HCT116 (cell line): ENCODE data around the gene DOCK4. TPM values are rescaled to one million over a fixed set of nuclear protein-coding genes. Genes with fewer than 3 reads are reported as not detected.

Source experiments
- ATAC-seq: fragments of 200-7000 bp; cut with Tn5 transposase; 2 replicates; pipeline ENCODE4 v1.9.1; 2020; ENCODE audit warnings: mild to moderate bottlenecking, moderate library complexity
- BruUV-seq: library from RNA; stranded (reverse); fragments of 400-500 nt; replicated peaks from 2 replicates; lab custom pipeline; 2021; lab: Mats Ljungman, UMichigan
- CTCF ChIA-PET: fragments of 300-600 bp; sonication (Branson Sonifier 250); formaldehyde crosslinking; loops from one replicate; lab custom pipeline; 2021; ENCODE audit warnings: antibody characterized with exemption; lab: Charles Lee
- POLR2A ChIA-PET: fragments of 300-600, 350-600 bp; sonication (Branson Sonifier 250); formaldehyde crosslinking; loops from one replicate; lab custom pipeline; 2021; ENCODE audit warnings: antibody characterized with exemption; lab: Charles Lee
- RAD21 ChIA-PET, 2 experiments: fragments of 300-600 bp; sonication (Branson Sonifier 250); formaldehyde crosslinking; loops; one replicate each; lab custom pipeline; 2023; ENCODE audit warnings: low total read pairs in 2 of 2; ENCODE audit not compliant: uncharacterized antibody in 2 of 2, unreplicated experiment in 2 of 2, low non-redundant PET in 1 of 2; lab: Charles Lee
- DNase-seq: peaks from one replicate; pipeline ENCODE4 v3.0.0-alpha.2; 2010; ENCODE audit warnings: low read depth, low spot score
- H2AFZ ChIP-seq: fragments of 200-600 bp; shearing (Covaris generic), sonication (generic); 2 replicates; pipeline ENCODE4 v1.6.1; 2017; ENCODE audit warnings: low read depth, mixed run types, mixed read lengths, antibody characterized with exemption, low read length; ENCODE audit not compliant: poor library complexity, severe bottlenecking
- H3K27ac ChIP-seq: 2 replicates; pipeline ENCODE4 v1.5.1; 2012; ENCODE audit warnings: low read depth, low read length
- H3K27me3 ChIP-seq: fragments of 200-600 bp; sonication (generic); 2 replicates; pipeline ENCODE4 v1.6.1; 2016; ENCODE audit warnings: mixed run types, low read length, mixed read lengths; ENCODE audit not compliant: insufficient read depth
- H3K36me3 ChIP-seq, 2 experiments: fragments of 200-500 bp in 1 of 2; fragments of 200-600 bp in 1 of 2; sonication (Bioruptor generic) in 1 of 2; sonication (generic) in 1 of 2; 2 replicates each; pipeline versions ENCODE4 v1.5.1 to v1.6.1; 2014 to 2016; ENCODE audit warnings: low read length in 2 of 2, inconsistent platforms in 1 of 2, mixed read lengths in 1 of 2, mixed run types in 1 of 2; ENCODE audit not compliant: insufficient read depth in 2 of 2, control insufficient read depth in 1 of 2
- H3K4me1 ChIP-seq, 2 experiments: fragments of 200-600 bp in 1 of 2; sonication (generic) in 1 of 2; 2 replicates each; pipeline versions ENCODE4 v1.5.1 to v1.6.1; 2012 to 2017; ENCODE audit warnings: low read length in 2 of 2, inconsistent platforms in 1 of 2, mild to moderate bottlenecking in 1 of 2, mixed read lengths in 1 of 2, mixed run types in 1 of 2, moderate library complexity in 1 of 2; ENCODE audit not compliant: insufficient read depth in 2 of 2, control insufficient read depth in 1 of 2
- H3K4me2 ChIP-seq: fragments of 200-600 bp; sonication (generic); 2 replicates; pipeline ENCODE4 v1.6.1; 2017; ENCODE audit warnings: mixed run types, low read length, mixed read lengths
- H3K4me3 ChIP-seq, 2 experiments: fragments of 200-600 bp in 1 of 2; sonication (generic) in 1 of 2; replicated peaks in 1 of 2; 2 replicates each; pipeline ENCODE4 v1.5.1; 2011 to 2016; ENCODE audit warnings: low read length in 2 of 2, control low read depth in 1 of 2, low read depth in 1 of 2, mild to moderate bottlenecking in 1 of 2, mixed read lengths in 1 of 2, mixed run types in 1 of 2
- H3K79me2 ChIP-seq: fragments of 200-600 bp; sonication (generic); 2 replicates; pipeline ENCODE4 v1.6.1; 2017; ENCODE audit warnings: mild to moderate bottlenecking, mixed run types, low read length, moderate library complexity, mixed read lengths; ENCODE audit not compliant: insufficient read depth
- H3K9ac ChIP-seq: fragments of 200-600 bp; sonication (generic); 2 replicates; pipeline ENCODE4 v1.6.1; 2016; ENCODE audit warnings: low read length, mixed read lengths
- H3K9me2 ChIP-seq: fragments of 200-600 bp; sonication (generic), shearing (Covaris generic); 2 replicates; pipeline ENCODE4 v1.6.1; 2017; ENCODE audit warnings: mixed run types, mild to moderate bottlenecking, moderate library complexity; ENCODE audit not compliant: insufficient read depth
- H3K9me3 ChIP-seq, 2 experiments: fragments of 200-500 bp in 1 of 2; fragments of 200-600 bp in 1 of 2; sonication (Bioruptor generic) in 1 of 2; sonication (generic) in 1 of 2; 2 replicates each; pipeline ENCODE4 v1.6.1; 2014 to 2017; ENCODE audit warnings: low read length in 2 of 2, mixed read lengths in 2 of 2, inconsistent platforms in 1 of 2, low read depth in 1 of 2, mild to moderate bottlenecking in 1 of 2, mixed run types in 1 of 2, moderate library complexity in 1 of 2; ENCODE audit not compliant: control insufficient read depth in 1 of 2, insufficient read depth in 1 of 2
- H4K20me1 ChIP-seq: fragments of 200-600 bp; sonication (generic), shearing (Covaris generic); 2 replicates; pipeline ENCODE4 v1.6.1; 2017; ENCODE audit warnings: mixed run types, mild to moderate bottlenecking, moderate library complexity; ENCODE audit not compliant: insufficient read depth
- ATF3 ChIP-seq: IDR thresholded peaks from 2 replicates; pipeline ENCODE4 v1.6.1; 2012
- CBX3 ChIP-seq: IDR thresholded peaks from 2 replicates; pipeline ENCODE4 v1.6.1; 2012; ENCODE audit warnings: low read depth
- CEBPB ChIP-seq: IDR thresholded peaks from 2 replicates; pipeline ENCODE4 v1.6.1; 2012; ENCODE audit warnings: low read depth
- CTCF ChIP-seq, 3 experiments: fragments of 200-600 bp in 1 of 3; sonication (generic) in 1 of 3; IDR thresholded peaks in 2 of 3; conservative IDR thresholded peaks in 1 of 3; 2 replicates each; pipeline ENCODE4 v1.5.1; 2012 to 2017; ENCODE audit warnings: low read depth in 2 of 3, low read length in 2 of 3, antibody characterized with exemption in 1 of 3, borderline replicate concordance in 1 of 3, control low read depth in 1 of 3, mild to moderate bottlenecking in 1 of 3, mixed read lengths in 1 of 3, mixed run types in 1 of 3, moderate library complexity in 1 of 3; ENCODE audit not compliant: insufficient read depth in 1 of 3
- EGR1 ChIP-seq: IDR thresholded peaks from 2 replicates; pipeline ENCODE4 v1.6.1; 2012; ENCODE audit warnings: low read depth
- ELF1 ChIP-seq: IDR thresholded peaks from 2 replicates; pipeline ENCODE4 v1.6.1; 2012; ENCODE audit warnings: low read depth, borderline replicate concordance
- EZH2phosphoT487 ChIP-seq: fragments of 200-600 bp; IDR thresholded peaks from 2 replicates; pipeline ENCODE4 v1.6.1; 2018; ENCODE audit warnings: antibody characterized with exemption, borderline replicate concordance
- FOSL1 ChIP-seq: IDR thresholded peaks from 2 replicates; pipeline ENCODE4 v1.6.1; 2012; ENCODE audit warnings: low read depth
- MAX ChIP-seq: IDR thresholded peaks from 2 replicates; pipeline ENCODE4 v1.6.1; 2012
- POLR2A ChIP-seq: IDR thresholded peaks from 2 replicates; pipeline ENCODE4 v1.7.0; 2011; ENCODE audit warnings: borderline replicate concordance; ENCODE audit not compliant: insufficient read depth, insufficient read length; ENCODE audit errors: extremely low read depth
- POLR2AphosphoS5 ChIP-seq: IDR thresholded peaks from 2 replicates; pipeline ENCODE4 v1.6.1; 2011; ENCODE audit warnings: mild to moderate bottlenecking, low read depth, low read length, moderate library complexity
- RAD21 ChIP-seq: IDR thresholded peaks from 2 replicates; pipeline ENCODE4 v1.6.1; 2012; ENCODE audit warnings: low read depth, mild to moderate bottlenecking
- REST ChIP-seq: IDR thresholded peaks from 2 replicates; pipeline ENCODE4 v1.6.1; 2012; ENCODE audit warnings: low read depth
- SIN3A ChIP-seq: IDR thresholded peaks from 2 replicates; pipeline ENCODE4 v1.6.1; 2012; ENCODE audit warnings: low read depth
- SP1 ChIP-seq: IDR thresholded peaks from 2 replicates; pipeline ENCODE4 v1.6.1; 2012; ENCODE audit warnings: low read depth
- TCF7L2 ChIP-seq: IDR thresholded peaks from 2 replicates; pipeline ENCODE4 v1.7.0; 2011; ENCODE audit warnings: borderline replicate concordance, inconsistent platforms; ENCODE audit not compliant: insufficient read depth, insufficient read length; ENCODE audit errors: extremely low read depth
- YY1 ChIP-seq: IDR thresholded peaks from 2 replicates; pipeline ENCODE4 v1.6.1; 2011; ENCODE audit warnings: low read length, low read depth, moderate library complexity, mild to moderate bottlenecking; ENCODE audit not compliant: insufficient replicate concordance; ENCODE audit errors: extremely low read depth
- ZBTB33 ChIP-seq: IDR thresholded peaks from 2 replicates; pipeline ENCODE4 v1.6.1; 2011; ENCODE audit warnings: mild to moderate bottlenecking, low read length, moderate library complexity; ENCODE audit not compliant: insufficient replicate concordance; ENCODE audit errors: extremely low read depth
- ZNF274 ChIP-seq: fragments of 200-500 bp; sonication (Bioruptor generic); IDR thresholded peaks from 2 replicates; pipeline ENCODE4 v1.6.1; 2014; ENCODE audit warnings: mild to moderate bottlenecking, low read depth, low read length, inconsistent platforms
- intact Hi-C: fragments of 100-400 bp; cut with micrococcal nuclease; formaldehyde crosslinking; loops from 2 replicates; pipeline ENCODE4 v1.10.0; 2022
- total RNA-seq: library from RNA; stranded (reverse); gene quantifications from one replicate; pipeline ENCODE4 v1.2.1, GENCODE V29; 2021; ENCODE audit not compliant: unreplicated experiment

Gene DOCK4
- total RNA-seq, 1 experiment from 2014 or later: 2.2 TPM

DNA sequence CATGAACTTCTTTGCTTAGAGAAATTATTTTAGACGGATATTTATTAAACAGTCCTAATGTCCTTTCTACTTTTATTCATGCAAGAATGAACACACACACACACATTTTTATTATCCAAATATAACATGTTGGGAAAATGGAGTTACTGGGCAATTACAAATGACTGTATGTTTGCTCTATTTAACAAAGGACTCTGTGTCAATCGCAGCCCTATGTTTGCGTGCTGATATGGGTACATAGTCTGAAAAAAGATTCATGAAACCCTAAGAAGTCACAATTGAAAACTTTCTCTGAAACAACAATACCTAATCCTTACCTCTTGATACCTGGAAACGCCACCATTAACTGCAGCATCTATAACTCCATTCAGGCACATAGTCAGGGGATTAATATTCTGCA is 459.2 kb downstream of the DOCK4 start:
- TF ChIP-seq ELF1 (no peak), CEBPB (no peak), SIN3A (no peak), CBX3 (no peak), POLR2A (no peak), FOSL1 (no peak), REST (no peak), MAX (no peak), ATF3 (no peak), CTCF (IDR thresholded peaks at IDR 0.05 in 2 of 3, conservative IDR thresholded peaks at IDR 0.05 in 1 of 3; ENCODE audit: borderline replicate concordance in 1 of 3, insufficient read depth in 1 of 3, low read depth in 2 of 3, low read length in 2 of 3) (no peak), ZNF274 (no peak), YY1 (no peak), EZH2phosphoT487 (no peak), SP1 (no peak), EGR1 (no peak), POLR2AphosphoS5 (no peak), TCF7L2 (no peak), RAD21 (no peak), ZBTB33 (no peak)
- Histone ChIP-seq H3K4me2 (no peak overlapping the region), H3K9me3 (no peaks in the 10 kb centered on the region), H3K4me3 (no peak overlapping the region), H2AFZ (no peak overlapping the region), H3K27ac (no peak overlapping the region), H3K9ac (no peak overlapping the region), H3K4me1 (no peaks in the 10 kb centered on the region), H3K9me2 (no peaks in the 10 kb centered on the region), H3K79me2 (no peaks in the 10 kb centered on the region), H3K36me3 (no peaks in the 10 kb centered on the region), H3K27me3 (no peaks in the 10 kb centered on the region), H4K20me1 (no peaks in the 10 kb centered on the region)
- ATAC-seq: no peak
- BruUV-seq: no TSS peak
- DNase-seq: no peak
- ChIA-PET CTCF (no interaction called here), RAD21 (no interaction called here), POLR2A (no interaction called here)
- intact Hi-C loops: no loop called here
